ENCODE measurements around the gene GLYATL2. TPM values are rescaled to one million over a fixed set of nuclear protein-coding genes. Genes with fewer than 3 reads are reported as not detected.

Gene GLYATL2
- total RNA-seq, 4 donors from 2014 or later: 3.6 TPM; not detected in 3

- TF ChIP-seq EP300 (IDR thresholded peaks at IDR 0.05) (no peak), POLR2A (IDR thresholded peaks at IDR 0.05) (no peak), CTCF (IDR thresholded peaks at IDR 0.05) (no peak), POLR2AphosphoS5 (IDR thresholded peaks at IDR 0.05) (no peak)
- 94% methylated on average over 2 of the region's 2 CpGs; no CpG with 5 or more reads in 1 of the 2 donors for WGBS, 2 donors (ENCODE audit: low coverage in 1 of 2)
- Histone ChIP-seq H3K4me1 (no peaks in the 10 kb centered on the region), H3K36me3 (no peaks in the 10 kb centered on the region), H3K27me3 (no peaks in the 10 kb centered on the region), H3K27ac (no peak overlapping the region), H3K4me3 (no peak overlapping the region), H3K9me3 (no peaks in the 10 kb centered on the region)
- no peak for ATAC-seq
Observed at GRCh38 chr11:58807343-58807742, 37.2 kb downstream of the GLYATL2 start.

- no peaks in the 10 kb centered on the region for H3K27me3 ChIP-seq
- 83% methylated on average over 1 of the region's 1 CpG; no CpG with 5 or more reads in 1 of the 2 donors for WGBS, 2 donors (ENCODE audit: low coverage in 1 of 2)
- no peak for ATAC-seq
- no peak overlapping the region for H3K4me3 ChIP-seq
- H3K27ac ChIP-seq: no peak overlapping the region
- H3K4me1 ChIP-seq: no peaks in the 10 kb centered on the region
- no peaks in the 10 kb centered on the region for H3K9me3 ChIP-seq
- TF ChIP-seq POLR2AphosphoS5 (IDR thresholded peaks at IDR 0.05) (no peak), POLR2A (IDR thresholded peaks at IDR 0.05) (no peak), CTCF (IDR thresholded peaks at IDR 0.05) (no peak), EP300 (IDR thresholded peaks at IDR 0.05) (no peak)
- H3K36me3 ChIP-seq: no peaks in the 10 kb centered on the region
Observed at GRCh38 chr11:58805065-58805464, 39.4 kb downstream of the GLYATL2 start.

GRCh38 chr11:58801974-58802545, 42.4 kb downstream of the GLYATL2 start:
- H3K9me3 ChIP-seq: no peaks in the 10 kb centered on the region
- 63 to 70% methylated on average over 4 of the region's 4 CpGs for WGBS, 2 donors (ENCODE audit: low coverage in 1 of 2)

GRCh38 chr11:58801302-58801701, 43.2 kb downstream of the GLYATL2 start:
- H3K36me3 ChIP-seq: no peaks in the 10 kb centered on the region
- TF ChIP-seq CTCF (IDR thresholded peaks at IDR 0.05) (no peak), EP300 (IDR thresholded peaks at IDR 0.05) (no peak), POLR2A (IDR thresholded peaks at IDR 0.05) (no peak), POLR2AphosphoS5 (IDR thresholded peaks at IDR 0.05) (no peak)

More at GRCh38 chr11:58801974-58802545, 42.4 kb downstream of the GLYATL2 start:
- Histone ChIP-seq H3K36me3 (no peaks in the 10 kb centered on the region), H3K4me3 (no peak overlapping the region), H3K27ac (no peak overlapping the region), H3K4me1 (no peaks in the 10 kb centered on the region), H3K27me3 (peaks cover 5% of the 10 kb centered on the region)
- ATAC-seq: no peak
- no peak for TF ChIP-seq POLR2AphosphoS5 (IDR thresholded peaks at IDR 0.05)
- TF ChIP-seq CTCF (IDR thresholded peaks at IDR 0.05): no peak
- no peak for TF ChIP-seq POLR2A (IDR thresholded peaks at IDR 0.05)
- TF ChIP-seq EP300 (IDR thresholded peaks at IDR 0.05): no peak

GRCh38 chr11:58796333-58796732, 48.2 kb downstream of the GLYATL2 start:
- Histone ChIP-seq H3K9me3 (no peaks in the 10 kb centered on the region), H3K4me3 (no peak overlapping the region), H3K4me1 (no peaks in the 10 kb centered on the region), H3K27ac (no peak overlapping the region), H3K27me3 (peaks cover 5% of the 10 kb centered on the region), H3K36me3 (no peaks in the 10 kb centered on the region)
- 17 to 19% methylated on average over 6 of the region's 6 CpGs for WGBS, 2 donors (ENCODE audit: low coverage in 1 of 2)
- TF ChIP-seq CTCF (IDR thresholded peaks at IDR 0.05) (no peak), POLR2A (IDR thresholded peaks at IDR 0.05) (no peak), EP300 (IDR thresholded peaks at IDR 0.05) (no peak), POLR2AphosphoS5 (IDR thresholded peaks at IDR 0.05) (no peak)
- ATAC-seq: no peak

More at GRCh38 chr11:58801302-58801701, 43.2 kb downstream of the GLYATL2 start:
- Histone ChIP-seq H3K4me1 (no peaks in the 10 kb centered on the region), H3K4me3 (no peak overlapping the region), H3K27ac (no peak overlapping the region), H3K9me3 (no peaks in the 10 kb centered on the region), H3K27me3 (peaks cover 5% of the 10 kb centered on the region)
- ATAC-seq: no peak
- WGBS, 2 donors (ENCODE audit: low coverage in 1 of 2): 43 to 71% methylated on average over 1 to 2 of the region's 2 CpGs

All from gastroesophageal sphincter (tissue), 4 donors.